H1 (cell line): Measurements from ENCODE around the gene RXFP1.

Source experiments
- EP300 ChIP-seq, 2 experiments: IDR thresholded peaks; 1 replicate in 1 of 2; 2 replicates in 1 of 2; pipeline ENCODE4 v1.6.1; 2011 to 2012; ENCODE audit warnings: low read depth in 2 of 2, low read length in 2 of 2, mild to moderate bottlenecking in 2 of 2, borderline replicate concordance in 1 of 2, inconsistent platforms in 1 of 2, moderate library complexity in 1 of 2
- KDM5A ChIP-seq: fragments of 200-600 bp; IDR thresholded peaks from 2 replicates; pipeline ENCODE4 v1.7.1; 2012; ENCODE audit warnings: mild to moderate bottlenecking, low read length, inconsistent platforms, mixed read lengths
- POLR2A ChIP-seq, 2 experiments: IDR thresholded peaks; 1 replicate in 1 of 2; 2 replicates in 1 of 2; pipeline ENCODE4 v1.6.1; 2011; ENCODE audit warnings: low read depth in 2 of 2, low read length in 2 of 2, mild to moderate bottlenecking in 2 of 2; ENCODE audit errors: control extremely low read depth in 1 of 2
- POLR2AphosphoS5 ChIP-seq: IDR thresholded peaks from 2 replicates; pipeline ENCODE4 v1.6.1; 2011; ENCODE audit warnings: low read depth, low read length
- RAD21 ChIP-seq, 2 experiments: IDR thresholded peaks in 1 of 2; conservative IDR thresholded peaks in 1 of 2; 2 replicates each; pipeline ENCODE4 v1.6.1; 2011; ENCODE audit warnings: low read depth in 2 of 2, low read length in 2 of 2, improper control_type of control experiment in 1 of 2, inconsistent platforms in 1 of 2, mild to moderate bottlenecking in 1 of 2, moderate library complexity in 1 of 2
- RBBP5 ChIP-seq: IDR thresholded peaks from 2 replicates; pipeline ENCODE4 v1.7.1; 2012; ENCODE audit warnings: low read depth, mild to moderate bottlenecking, inconsistent platforms, low read length, moderate library complexity, borderline replicate concordance
- TF ChIP-seq, protein P1 (sequence below), 3 experiments: IDR thresholded peaks; 1 replicate in 2 of 3; 2 replicates in 1 of 3; pipeline versions ENCODE4 v1.5.1 to v1.6.1; 2011; ENCODE audit warnings: low read length in 3 of 3, mild to moderate bottlenecking in 3 of 3, inconsistent platforms in 2 of 3, low read depth in 1 of 3, moderate library complexity in 1 of 3; ENCODE audit not compliant: insufficient read depth in 1 of 3; ENCODE audit errors: control extremely low read depth in 1 of 3
- TF ChIP-seq, protein P2 (sequence below): IDR thresholded peaks from 2 replicates; pipeline ENCODE4 v1.6.1; 2012; ENCODE audit warnings: low read length, inconsistent platforms
- TF ChIP-seq, protein P3 (sequence below): fragments of 300-600 bp; sonication (generic); IDR thresholded peaks from 2 replicates; pipeline ENCODE4 v1.7.1; 2012; ENCODE audit warnings: low read length, moderate library complexity, mild to moderate bottlenecking, inconsistent platforms; ENCODE audit not compliant: insufficient replicate concordance

DNA sequence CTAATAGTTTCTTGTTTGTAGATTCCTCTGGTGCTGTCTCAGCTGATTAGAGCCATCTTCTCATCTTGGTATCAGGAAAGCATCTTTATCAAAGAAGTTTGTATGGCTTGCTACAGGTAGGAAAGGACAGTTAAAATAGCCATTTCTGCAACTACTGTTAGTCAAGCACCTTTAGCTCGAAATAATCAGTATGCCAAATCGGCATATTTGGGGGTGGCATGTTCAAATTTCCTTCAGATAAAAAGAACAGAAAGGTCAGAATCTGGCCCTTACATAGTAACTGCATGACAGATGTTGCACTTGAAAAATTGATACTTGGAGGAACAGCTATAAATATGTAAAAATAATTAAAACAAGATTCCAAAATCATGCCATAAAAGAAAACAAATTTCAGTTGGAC, 145.2 kb downstream of the RXFP1 start:
- no peak for TF ChIP-seq EP300 (IDR thresholded peaks at IDR 0.05; ENCODE audit: borderline replicate concordance in 1 of 2, low read depth in 2 of 2, low read length in 2 of 2)
- TF ChIP-seq, protein P1, sequence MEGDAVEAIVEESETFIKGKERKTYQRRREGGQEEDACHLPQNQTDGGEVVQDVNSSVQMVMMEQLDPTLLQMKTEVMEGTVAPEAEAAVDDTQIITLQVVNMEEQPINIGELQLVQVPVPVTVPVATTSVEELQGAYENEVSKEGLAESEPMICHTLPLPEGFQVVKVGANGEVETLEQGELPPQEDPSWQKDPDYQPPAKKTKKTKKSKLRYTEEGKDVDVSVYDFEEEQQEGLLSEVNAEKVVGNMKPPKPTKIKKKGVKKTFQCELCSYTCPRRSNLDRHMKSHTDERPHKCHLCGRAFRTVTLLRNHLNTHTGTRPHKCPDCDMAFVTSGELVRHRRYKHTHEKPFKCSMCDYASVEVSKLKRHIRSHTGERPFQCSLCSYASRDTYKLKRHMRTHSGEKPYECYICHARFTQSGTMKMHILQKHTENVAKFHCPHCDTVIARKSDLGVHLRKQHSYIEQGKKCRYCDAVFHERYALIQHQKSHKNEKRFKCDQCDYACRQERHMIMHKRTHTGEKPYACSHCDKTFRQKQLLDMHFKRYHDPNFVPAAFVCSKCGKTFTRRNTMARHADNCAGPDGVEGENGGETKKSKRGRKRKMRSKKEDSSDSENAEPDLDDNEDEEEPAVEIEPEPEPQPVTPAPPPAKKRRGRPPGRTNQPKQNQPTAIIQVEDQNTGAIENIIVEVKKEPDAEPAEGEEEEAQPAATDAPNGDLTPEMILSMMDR (IDR thresholded peaks at IDR 0.05; ENCODE audit: control extremely low read depth in 1 of 3, insufficient read depth in 1 of 3, low read depth in 1 of 3, low read length in 3 of 3): no peak
- no peak for TF ChIP-seq KDM5A
- TF ChIP-seq POLR2AphosphoS5: no peak
- no peak for TF ChIP-seq RBBP5
- TF ChIP-seq POLR2A (IDR thresholded peaks at IDR 0.05; ENCODE audit: control extremely low read depth in 1 of 2, low read depth in 2 of 2, low read length in 2 of 2): no peak
- no peak for TF ChIP-seq RAD21 (IDR thresholded peaks at IDR 0.05 in 1 of 2, conservative IDR thresholded peaks at IDR 0.05 in 1 of 2; ENCODE audit: low read depth in 2 of 2, low read length in 2 of 2)
- TF ChIP-seq, protein P2, sequence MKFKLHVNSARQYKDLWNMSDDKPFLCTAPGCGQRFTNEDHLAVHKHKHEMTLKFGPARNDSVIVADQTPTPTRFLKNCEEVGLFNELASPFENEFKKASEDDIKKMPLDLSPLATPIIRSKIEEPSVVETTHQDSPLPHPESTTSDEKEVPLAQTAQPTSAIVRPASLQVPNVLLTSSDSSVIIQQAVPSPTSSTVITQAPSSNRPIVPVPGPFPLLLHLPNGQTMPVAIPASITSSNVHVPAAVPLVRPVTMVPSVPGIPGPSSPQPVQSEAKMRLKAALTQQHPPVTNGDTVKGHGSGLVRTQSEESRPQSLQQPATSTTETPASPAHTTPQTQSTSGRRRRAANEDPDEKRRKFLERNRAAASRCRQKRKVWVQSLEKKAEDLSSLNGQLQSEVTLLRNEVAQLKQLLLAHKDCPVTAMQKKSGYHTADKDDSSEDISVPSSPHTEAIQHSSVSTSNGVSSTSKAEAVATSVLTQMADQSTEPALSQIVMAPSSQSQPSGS: no peak
- TF ChIP-seq, protein P3, sequence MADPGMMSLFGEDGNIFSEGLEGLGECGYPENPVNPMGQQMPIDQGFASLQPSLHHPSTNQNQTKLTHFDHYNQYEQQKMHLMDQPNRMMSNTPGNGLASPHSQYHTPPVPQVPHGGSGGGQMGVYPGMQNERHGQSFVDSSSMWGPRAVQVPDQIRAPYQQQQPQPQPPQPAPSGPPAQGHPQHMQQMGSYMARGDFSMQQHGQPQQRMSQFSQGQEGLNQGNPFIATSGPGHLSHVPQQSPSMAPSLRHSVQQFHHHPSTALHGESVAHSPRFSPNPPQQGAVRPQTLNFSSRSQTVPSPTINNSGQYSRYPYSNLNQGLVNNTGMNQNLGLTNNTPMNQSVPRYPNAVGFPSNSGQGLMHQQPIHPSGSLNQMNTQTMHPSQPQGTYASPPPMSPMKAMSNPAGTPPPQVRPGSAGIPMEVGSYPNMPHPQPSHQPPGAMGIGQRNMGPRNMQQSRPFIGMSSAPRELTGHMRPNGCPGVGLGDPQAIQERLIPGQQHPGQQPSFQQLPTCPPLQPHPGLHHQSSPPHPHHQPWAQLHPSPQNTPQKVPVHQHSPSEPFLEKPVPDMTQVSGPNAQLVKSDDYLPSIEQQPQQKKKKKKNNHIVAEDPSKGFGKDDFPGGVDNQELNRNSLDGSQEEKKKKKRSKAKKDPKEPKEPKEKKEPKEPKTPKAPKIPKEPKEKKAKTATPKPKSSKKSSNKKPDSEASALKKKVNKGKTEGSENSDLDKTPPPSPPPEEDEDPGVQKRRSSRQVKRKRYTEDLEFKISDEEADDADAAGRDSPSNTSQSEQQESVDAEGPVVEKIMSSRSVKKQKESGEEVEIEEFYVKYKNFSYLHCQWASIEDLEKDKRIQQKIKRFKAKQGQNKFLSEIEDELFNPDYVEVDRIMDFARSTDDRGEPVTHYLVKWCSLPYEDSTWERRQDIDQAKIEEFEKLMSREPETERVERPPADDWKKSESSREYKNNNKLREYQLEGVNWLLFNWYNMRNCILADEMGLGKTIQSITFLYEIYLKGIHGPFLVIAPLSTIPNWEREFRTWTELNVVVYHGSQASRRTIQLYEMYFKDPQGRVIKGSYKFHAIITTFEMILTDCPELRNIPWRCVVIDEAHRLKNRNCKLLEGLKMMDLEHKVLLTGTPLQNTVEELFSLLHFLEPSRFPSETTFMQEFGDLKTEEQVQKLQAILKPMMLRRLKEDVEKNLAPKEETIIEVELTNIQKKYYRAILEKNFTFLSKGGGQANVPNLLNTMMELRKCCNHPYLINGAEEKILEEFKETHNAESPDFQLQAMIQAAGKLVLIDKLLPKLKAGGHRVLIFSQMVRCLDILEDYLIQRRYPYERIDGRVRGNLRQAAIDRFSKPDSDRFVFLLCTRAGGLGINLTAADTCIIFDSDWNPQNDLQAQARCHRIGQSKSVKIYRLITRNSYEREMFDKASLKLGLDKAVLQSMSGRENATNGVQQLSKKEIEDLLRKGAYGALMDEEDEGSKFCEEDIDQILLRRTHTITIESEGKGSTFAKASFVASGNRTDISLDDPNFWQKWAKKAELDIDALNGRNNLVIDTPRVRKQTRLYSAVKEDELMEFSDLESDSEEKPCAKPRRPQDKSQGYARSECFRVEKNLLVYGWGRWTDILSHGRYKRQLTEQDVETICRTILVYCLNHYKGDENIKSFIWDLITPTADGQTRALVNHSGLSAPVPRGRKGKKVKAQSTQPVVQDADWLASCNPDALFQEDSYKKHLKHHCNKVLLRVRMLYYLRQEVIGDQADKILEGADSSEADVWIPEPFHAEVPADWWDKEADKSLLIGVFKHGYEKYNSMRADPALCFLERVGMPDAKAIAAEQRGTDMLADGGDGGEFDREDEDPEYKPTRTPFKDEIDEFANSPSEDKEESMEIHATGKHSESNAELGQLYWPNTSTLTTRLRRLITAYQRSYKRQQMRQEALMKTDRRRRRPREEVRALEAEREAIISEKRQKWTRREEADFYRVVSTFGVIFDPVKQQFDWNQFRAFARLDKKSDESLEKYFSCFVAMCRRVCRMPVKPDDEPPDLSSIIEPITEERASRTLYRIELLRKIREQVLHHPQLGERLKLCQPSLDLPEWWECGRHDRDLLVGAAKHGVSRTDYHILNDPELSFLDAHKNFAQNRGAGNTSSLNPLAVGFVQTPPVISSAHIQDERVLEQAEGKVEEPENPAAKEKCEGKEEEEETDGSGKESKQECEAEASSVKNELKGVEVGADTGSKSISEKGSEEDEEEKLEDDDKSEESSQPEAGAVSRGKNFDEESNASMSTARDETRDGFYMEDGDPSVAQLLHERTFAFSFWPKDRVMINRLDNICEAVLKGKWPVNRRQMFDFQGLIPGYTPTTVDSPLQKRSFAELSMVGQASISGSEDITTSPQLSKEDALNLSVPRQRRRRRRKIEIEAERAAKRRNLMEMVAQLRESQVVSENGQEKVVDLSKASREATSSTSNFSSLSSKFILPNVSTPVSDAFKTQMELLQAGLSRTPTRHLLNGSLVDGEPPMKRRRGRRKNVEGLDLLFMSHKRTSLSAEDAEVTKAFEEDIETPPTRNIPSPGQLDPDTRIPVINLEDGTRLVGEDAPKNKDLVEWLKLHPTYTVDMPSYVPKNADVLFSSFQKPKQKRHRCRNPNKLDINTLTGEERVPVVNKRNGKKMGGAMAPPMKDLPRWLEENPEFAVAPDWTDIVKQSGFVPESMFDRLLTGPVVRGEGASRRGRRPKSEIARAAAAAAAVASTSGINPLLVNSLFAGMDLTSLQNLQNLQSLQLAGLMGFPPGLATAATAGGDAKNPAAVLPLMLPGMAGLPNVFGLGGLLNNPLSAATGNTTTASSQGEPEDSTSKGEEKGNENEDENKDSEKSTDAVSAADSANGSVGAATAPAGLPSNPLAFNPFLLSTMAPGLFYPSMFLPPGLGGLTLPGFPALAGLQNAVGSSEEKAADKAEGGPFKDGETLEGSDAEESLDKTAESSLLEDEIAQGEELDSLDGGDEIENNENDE: no peak
